ENCODE data around the gene GLCE. TPM values are rescaled to one million over a fixed set of nuclear protein-coding genes. Genes with fewer than 3 reads are reported as not detected.

GLCE gene
- total RNA-seq, result 40.5 and 41.9 TPM in 2 replicates

GRCh38 chr15:69160141-69160993 lies at the start of gene GLCE:
Gene GLCE (plus strand): TSS chr15:69160635. CDS start chr15:69255807, 95,172 bp downstream.

GRCh38 chr15:69298697-69299441 lies 138.4 kb downstream of the GLCE start, which contains the start of gene PAQR5:
Gene PAQR5 (plus strand): TSS chr15:69298912. CDS start chr15:69360081, 61,169 bp downstream.

Other genes starting within 250 kb of the GLCE start
- 5.6 and 14.3 TPM in 2 replicates for gene SPESP1, start 230.1 kb upstream of the GLCE start, total RNA-seq
- 0.18 TPM in 1 of 2 replicates, not detected in the other for gene NOX5, start 145.9 kb upstream of the GLCE start, total RNA-seq
- 6.5 and 7.8 TPM in 2 replicates for gene PAQR5, start 138.3 kb downstream of the GLCE start, total RNA-seq

Measured in cardiac atrium fibroblast (primary cell).